Thoracic aorta (tissue), 2 donors: ENCODE data around the gene HDAC11. TPM values are rescaled to one million over a fixed set of nuclear protein-coding genes. Genes with fewer than 3 reads are reported as not detected.

Source experiments
- ATAC-seq: fragments of 150-250 bp; one replicate; pipeline ENCODE4 v1.8.0; 2017; ENCODE audit warnings: low read depth; ENCODE audit not compliant: insufficient number of reproducible peaks, low FRiP score
- DNase-seq: peaks from one replicate; pipeline ENCODE4 v3.0.0-alpha.2; 2020; ENCODE audit warnings: low spot score
- H3K27ac ChIP-seq, 2 donors: fragments of 200-600 bp; sonication (generic); 1 replicate in 1 of 2; 2 replicates in 1 of 2; pipeline ENCODE4 v1.5.1; 2016; ENCODE audit warnings: mild to moderate bottlenecking in 2 of 2, moderate library complexity in 2 of 2
- H3K27me3 ChIP-seq: fragments of 200-600 bp; sonication (generic); replicated peaks from 2 replicates; pipeline ENCODE4 v1.6.0; 2016; ENCODE audit warnings: mild to moderate bottlenecking; ENCODE audit not compliant: insufficient read depth
- H3K36me3 ChIP-seq: fragments of 200-600 bp; sonication (generic); one replicate; pipeline ENCODE4 v1.5.1; 2016
- H3K4me1 ChIP-seq, 2 donors: fragments of 200-600 bp; sonication (generic); 1 replicate in 1 of 2; 2 replicates in 1 of 2; pipeline versions ENCODE4 v1.5.1 to v1.6.0; 2016; ENCODE audit warnings: low read depth in 2 of 2, mild to moderate bottlenecking in 1 of 2; ENCODE audit not compliant: control insufficient read depth in 1 of 2
- H3K4me3 ChIP-seq: fragments of 200-600 bp; sonication (generic); 2 replicates; pipeline ENCODE4 v1.5.1; 2016; ENCODE audit warnings: mild to moderate bottlenecking
- H3K9me3 ChIP-seq: fragments of 200-600 bp; sonication (generic); 2 replicates; pipeline ENCODE4 v1.5.1; 2016
- total RNA-seq, 2 donors: library from RNA; depleted of rRNA; stranded (reverse); fragments of >200 nt; gene quantifications; one replicate each; pipeline versions ENCODE4 v1.1.0 to v1.2.3, GENCODE V29; 2016
- TF ChIP-seq, protein P1 (sequence below): fragments of 200-600 bp; sonication (generic); IDR thresholded peaks from one replicate; pipeline ENCODE4 v1.5.1; 2019; ENCODE audit warnings: antibody characterized with exemption

HDAC11 gene
- total RNA-seq, 2 donors from 2014 or later, result 15.8 to 17.4 TPM

DNA sequence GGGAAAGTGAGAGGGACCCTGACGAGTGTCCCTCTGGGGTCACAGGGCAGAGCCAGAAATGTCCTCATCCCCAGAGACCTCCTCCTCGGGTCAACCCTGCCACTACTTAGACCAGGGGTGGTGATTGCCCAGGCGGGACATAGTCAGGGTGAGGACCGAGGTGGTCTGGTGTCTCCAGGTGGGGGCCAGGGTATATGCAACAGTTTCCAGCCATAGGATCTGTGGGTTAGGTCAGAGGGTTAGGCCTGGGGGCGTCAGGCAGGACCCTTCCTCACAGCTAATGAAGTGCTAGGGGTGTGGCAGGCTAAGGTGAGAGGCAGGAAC is 46.5 kb downstream of the HDAC11 start:
- DNase-seq (no peak), ATAC-seq (no peak)
- H3K36me3 ChIP-seq, result no peaks in the 10 kb centered on the region
- TF ChIP-seq, protein P1, sequence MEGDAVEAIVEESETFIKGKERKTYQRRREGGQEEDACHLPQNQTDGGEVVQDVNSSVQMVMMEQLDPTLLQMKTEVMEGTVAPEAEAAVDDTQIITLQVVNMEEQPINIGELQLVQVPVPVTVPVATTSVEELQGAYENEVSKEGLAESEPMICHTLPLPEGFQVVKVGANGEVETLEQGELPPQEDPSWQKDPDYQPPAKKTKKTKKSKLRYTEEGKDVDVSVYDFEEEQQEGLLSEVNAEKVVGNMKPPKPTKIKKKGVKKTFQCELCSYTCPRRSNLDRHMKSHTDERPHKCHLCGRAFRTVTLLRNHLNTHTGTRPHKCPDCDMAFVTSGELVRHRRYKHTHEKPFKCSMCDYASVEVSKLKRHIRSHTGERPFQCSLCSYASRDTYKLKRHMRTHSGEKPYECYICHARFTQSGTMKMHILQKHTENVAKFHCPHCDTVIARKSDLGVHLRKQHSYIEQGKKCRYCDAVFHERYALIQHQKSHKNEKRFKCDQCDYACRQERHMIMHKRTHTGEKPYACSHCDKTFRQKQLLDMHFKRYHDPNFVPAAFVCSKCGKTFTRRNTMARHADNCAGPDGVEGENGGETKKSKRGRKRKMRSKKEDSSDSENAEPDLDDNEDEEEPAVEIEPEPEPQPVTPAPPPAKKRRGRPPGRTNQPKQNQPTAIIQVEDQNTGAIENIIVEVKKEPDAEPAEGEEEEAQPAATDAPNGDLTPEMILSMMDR, result no peak
- no peaks in the 10 kb centered on the region for H3K4me1 ChIP-seq
- no peak overlapping the region for H3K27ac ChIP-seq
- H3K27me3 ChIP-seq, result no peaks in the 10 kb centered on the region
- no peak overlapping the region for H3K4me3 ChIP-seq
- H3K9me3 ChIP-seq, result no peaks in the 10 kb centered on the region

GRCh38 chr3:13528217-13528867 is 48.2 kb downstream of the HDAC11 start:
- TF ChIP-seq, protein P1, result peak; percentile 17
- Histone ChIP-seq H3K36me3 (no peaks in the 10 kb centered on the region), H3K9me3 (no peaks in the 10 kb centered on the region), H3K4me1 (no peaks in the 10 kb centered on the region), H3K4me3 (no peak overlapping the region), H3K27me3 (no peaks in the 10 kb centered on the region), H3K27ac (no peak overlapping the region)
- no peak for DNase-seq
- no peak for ATAC-seq

DNA sequence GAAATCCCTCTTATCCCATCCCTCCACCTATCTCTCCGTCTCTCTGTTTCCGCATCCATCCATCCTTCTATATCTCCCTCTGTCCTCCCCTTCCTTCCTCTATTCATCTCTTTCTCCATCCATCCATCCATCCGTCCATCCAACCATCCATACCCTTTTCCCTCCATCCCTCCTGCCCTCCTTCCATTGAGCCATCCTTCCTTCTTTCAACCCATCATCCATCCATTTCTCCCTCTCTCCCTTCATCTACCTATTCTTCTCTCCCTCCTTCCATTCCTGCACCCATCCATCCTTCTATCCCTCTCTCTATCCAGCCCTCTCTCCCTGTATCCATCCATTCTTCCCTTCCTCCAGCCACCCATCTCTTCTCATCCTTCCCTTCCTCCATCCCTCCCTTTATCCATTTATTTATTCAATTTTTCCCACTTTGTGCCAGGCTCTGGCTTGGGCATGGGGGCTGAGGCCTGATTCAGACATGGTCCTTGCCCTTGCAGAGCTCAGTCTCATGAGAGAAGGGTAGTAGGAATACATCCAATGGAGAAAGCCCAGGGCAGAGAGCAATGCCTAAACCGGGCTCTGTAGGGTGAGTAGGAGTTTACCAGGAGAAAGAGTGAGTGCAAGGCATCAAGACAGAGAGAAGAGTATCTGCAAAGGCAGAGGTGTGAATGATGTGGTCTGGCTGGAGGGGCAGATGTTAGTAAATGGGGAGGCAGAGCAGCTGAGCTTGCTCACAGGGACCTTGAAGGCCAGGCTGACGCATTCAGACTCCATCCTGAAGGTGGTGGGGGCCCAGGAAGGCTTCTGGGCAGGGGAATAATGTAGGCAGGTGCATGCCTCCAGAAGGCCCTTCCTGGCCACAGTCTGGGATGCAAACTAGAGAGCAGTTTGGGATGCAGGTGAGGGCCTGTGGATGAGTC is 49.3 kb downstream of the HDAC11 start:
- ATAC-seq (no peak), DNase-seq (no peak)
- Histone ChIP-seq H3K4me1 (no peaks in the 10 kb centered on the region), H3K27ac (no peak overlapping the region), H3K9me3 (no peaks in the 10 kb centered on the region), H3K4me3 (no peak overlapping the region), H3K36me3 (no peaks in the 10 kb centered on the region), H3K27me3 (no peaks in the 10 kb centered on the region)
- TF ChIP-seq, protein P1, result no peak

GRCh38 chr3:13530241-13531009 is 50.3 kb downstream of the HDAC11 start:
- no peaks in the 10 kb centered on the region for H3K27me3 ChIP-seq
- no peak overlapping the region for H3K4me3 ChIP-seq
- TF ChIP-seq, protein P1, result no peak
- ATAC-seq (no peak), DNase-seq (no peak)
- no peak overlapping the region for H3K27ac ChIP-seq
- no peaks in the 10 kb centered on the region for H3K36me3 ChIP-seq
- no peaks in the 10 kb centered on the region for H3K4me1 ChIP-seq
- no peaks in the 10 kb centered on the region for H3K9me3 ChIP-seq

DNA sequence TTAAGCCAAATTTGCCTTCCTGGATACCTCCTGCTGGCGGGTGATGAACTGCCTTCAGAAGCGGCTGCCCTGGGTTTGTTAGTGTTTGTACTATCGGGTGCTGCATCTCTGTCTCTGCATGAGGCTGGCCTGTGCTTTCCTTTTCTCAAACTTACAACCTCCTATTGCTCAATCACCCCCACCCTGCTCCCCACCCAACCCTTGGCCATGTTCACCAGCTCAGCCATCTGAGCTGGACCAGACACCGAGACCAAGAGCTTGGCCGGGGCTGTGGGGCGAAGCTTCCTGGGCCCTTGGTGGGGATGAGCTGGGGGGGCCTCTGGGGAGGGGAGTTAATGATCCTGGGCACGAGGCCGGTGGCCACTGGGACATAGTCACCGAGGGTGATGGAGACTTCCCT is 52.0 kb downstream of the HDAC11 start:
- no peaks in the 10 kb centered on the region for H3K36me3 ChIP-seq
- TF ChIP-seq, protein P1, result no peak
- DNase-seq (no peak), ATAC-seq (no peak)
- H3K27ac ChIP-seq, result no peak overlapping the region
- H3K9me3 ChIP-seq, result no peaks in the 10 kb centered on the region
- no peaks in the 10 kb centered on the region for H3K4me1 ChIP-seq
- H3K27me3 ChIP-seq, result no peaks in the 10 kb centered on the region
- no peak overlapping the region for H3K4me3 ChIP-seq
